Neural progenitor cell (in vitro differentiated cells): Measurements from ENCODE around the gene CHKA.

Source experiments
- EZH2phosphoT487 ChIP-seq: fragments of 200-600 bp; sonication (generic); IDR thresholded peaks from 2 replicates; pipeline ENCODE4 v1.6.1; 2017; ENCODE audit warnings: antibody characterized with exemption
- TF ChIP-seq, protein P1 (sequence below): fragments of 200-600 bp; sonication (generic); IDR thresholded peaks from 2 replicates; pipeline ENCODE4 v1.5.1; 2017; ENCODE audit warnings: antibody characterized with exemption, mild to moderate bottlenecking

GRCh38 chr11:68038718-68039525 lies 82.3 kb downstream of the CHKA start, which contains the start of gene TCIRG1:
- TF ChIP-seq, protein P1, sequence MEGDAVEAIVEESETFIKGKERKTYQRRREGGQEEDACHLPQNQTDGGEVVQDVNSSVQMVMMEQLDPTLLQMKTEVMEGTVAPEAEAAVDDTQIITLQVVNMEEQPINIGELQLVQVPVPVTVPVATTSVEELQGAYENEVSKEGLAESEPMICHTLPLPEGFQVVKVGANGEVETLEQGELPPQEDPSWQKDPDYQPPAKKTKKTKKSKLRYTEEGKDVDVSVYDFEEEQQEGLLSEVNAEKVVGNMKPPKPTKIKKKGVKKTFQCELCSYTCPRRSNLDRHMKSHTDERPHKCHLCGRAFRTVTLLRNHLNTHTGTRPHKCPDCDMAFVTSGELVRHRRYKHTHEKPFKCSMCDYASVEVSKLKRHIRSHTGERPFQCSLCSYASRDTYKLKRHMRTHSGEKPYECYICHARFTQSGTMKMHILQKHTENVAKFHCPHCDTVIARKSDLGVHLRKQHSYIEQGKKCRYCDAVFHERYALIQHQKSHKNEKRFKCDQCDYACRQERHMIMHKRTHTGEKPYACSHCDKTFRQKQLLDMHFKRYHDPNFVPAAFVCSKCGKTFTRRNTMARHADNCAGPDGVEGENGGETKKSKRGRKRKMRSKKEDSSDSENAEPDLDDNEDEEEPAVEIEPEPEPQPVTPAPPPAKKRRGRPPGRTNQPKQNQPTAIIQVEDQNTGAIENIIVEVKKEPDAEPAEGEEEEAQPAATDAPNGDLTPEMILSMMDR = no peak
- TF ChIP-seq EZH2phosphoT487 = no peak
